ENCODE measurements around the gene HDAC9.

GRCh38 chr7:18740579-18740988, 245.0 kb downstream of the HDAC9 start:
- TF ChIP-seq POLR2A (IDR thresholded peaks at IDR 0.05; ENCODE audit: low read length) (no peak), GATA1 (IDR thresholded peaks at IDR 0.05; ENCODE audit: low read depth, low read length) (no peak)

Data from erythroblast (primary cell).